Activated CD4-positive, alpha-beta T cell treated with anti-CD3 and anti-CD28 coated beads, Interleukin-2, amount 50 U/mL, for 4 hours (primary cell): ENCODE measurements around the gene TXNDC11.

Experiments used
- DNase-seq, 2 experiments: peaks; one replicate each; pipeline ENCODE4 v3.0.0-alpha.2; 2020

The TXNDC11 gene

DNA sequence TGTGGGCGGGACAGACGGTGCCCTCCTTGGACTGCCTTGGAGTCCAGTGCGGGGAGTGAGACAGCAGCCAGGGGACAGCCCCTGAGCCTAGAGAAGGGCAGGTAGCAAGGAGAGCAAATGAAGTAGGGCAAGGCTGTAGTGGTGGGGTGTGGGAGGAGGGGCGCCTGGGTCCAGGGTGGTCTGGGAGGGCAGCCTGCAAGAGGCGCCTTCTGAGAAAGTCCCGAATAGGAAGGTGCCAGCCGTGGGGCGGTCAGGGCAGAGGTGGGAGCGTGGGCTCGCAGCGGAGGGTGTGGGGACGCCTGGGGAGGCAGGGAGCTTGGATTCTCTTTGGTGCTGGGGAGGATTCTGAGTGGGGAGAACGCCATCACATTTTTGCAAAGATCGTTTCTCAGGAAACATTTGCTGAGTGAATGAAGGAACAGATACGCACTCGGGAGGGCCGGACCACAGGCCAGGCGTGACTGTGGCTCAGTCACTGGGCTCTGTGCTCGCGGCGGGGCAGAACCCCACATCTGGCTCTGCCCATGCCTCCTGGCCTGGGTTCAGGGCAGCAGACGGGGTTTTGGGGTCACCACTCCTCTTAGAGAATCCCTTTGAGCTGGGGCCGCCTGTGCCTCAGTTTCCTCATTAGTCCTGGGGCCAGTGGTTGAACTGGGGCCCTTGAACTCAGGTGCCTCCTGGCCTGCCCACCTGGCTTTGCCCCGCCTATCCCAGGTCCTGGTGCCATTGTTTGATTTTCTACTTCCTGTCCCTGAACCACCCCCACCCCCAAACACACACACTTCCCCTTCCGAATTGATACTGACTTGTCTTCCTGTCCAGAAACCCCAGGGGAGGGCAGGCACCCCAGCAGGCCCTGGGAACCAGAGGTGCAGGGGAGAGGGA lies 70.2 kb downstream of the TXNDC11 start:
- DNase-seq, result no peak

DNA sequence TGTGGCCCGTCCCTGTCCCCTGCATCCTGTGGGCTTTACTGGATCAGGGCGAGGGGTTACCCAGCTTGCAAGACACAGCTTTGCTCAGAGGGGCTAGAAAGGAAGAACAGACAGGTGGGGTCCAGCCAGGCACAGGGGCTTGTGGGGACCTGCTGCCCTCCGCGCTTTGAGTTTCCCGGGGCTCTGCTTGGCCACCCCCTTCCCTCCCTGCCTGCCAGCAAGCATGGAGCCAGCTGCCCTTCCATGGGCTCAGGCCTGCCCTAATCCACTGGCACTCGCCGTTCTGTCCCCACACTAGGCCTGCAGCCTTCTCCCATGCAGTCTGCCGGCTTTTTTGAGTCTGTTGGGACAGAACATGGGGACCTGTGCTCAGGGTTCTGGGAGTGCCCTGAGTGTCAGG lies 71.0 kb downstream of the TXNDC11 start:
- DNase-seq, result no peak

DNA sequence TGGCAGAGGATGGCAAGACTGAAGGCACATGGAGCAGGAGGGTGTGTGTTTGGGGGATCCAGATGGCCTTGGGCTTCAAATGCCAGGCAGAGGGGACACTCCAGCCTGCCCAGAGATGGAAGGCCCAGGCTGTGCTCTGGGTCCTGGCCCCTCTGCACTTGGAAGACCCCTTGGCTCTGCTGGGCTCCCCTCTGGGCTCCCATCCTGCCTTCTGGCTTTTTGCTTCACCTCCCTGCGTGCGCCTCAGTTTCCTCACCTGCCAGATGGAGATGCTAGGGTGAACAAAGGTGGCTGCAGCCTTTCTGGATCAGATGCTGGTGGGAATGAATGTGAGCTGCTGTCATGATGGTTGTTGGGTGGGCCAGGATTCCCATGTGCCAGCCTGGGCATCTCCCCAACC lies 71.4 kb downstream of the TXNDC11 start:
- no peak for DNase-seq

DNA sequence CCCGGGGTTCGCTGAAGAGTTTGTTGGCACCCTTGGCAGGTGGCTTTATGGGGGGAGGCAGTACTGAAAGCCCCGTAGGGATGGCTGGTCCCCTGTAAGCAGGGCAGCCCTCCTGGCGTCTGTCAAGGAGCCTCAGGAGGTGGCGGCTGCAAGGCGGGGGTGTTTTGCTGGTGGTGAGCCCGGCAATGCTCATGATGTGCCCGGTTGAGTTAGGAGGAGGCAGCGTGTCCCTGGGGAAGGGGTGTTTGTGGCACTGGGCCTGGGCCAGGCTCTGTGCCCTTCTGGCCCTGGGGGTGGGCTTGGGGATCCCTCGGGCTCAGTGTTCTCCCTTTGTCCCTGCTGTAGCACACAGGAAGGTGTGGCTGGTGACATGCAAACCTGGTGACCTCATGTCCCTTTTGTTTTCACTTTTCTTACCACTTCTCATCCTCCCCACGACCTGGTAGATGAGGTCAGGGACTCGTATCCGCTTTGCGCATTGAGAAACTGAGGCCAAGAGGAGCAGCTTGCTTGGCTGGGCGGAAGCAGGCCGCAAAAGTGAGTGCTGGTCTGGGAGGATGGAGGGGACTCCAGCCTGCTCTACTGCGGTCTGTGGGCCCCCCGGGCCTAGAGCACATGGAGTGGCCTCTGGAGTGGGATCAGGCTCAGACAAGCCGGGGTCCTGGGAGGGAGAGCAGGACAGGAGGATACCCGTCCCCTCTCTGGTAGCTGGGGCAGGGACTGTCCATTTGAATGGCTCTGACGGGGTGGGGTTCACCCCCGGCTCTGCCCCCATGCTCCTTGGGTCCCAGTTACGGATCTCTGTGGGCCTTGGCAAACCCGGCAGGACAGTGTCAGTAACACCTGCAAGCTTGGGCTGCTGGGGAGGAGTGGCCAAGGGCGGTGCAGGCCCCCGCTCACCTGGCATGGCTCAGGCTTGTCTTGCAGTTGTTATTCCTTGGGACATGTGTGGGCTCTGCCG lies 72.2 kb downstream of the TXNDC11 start:
- DNase-seq, result no peak

DNA sequence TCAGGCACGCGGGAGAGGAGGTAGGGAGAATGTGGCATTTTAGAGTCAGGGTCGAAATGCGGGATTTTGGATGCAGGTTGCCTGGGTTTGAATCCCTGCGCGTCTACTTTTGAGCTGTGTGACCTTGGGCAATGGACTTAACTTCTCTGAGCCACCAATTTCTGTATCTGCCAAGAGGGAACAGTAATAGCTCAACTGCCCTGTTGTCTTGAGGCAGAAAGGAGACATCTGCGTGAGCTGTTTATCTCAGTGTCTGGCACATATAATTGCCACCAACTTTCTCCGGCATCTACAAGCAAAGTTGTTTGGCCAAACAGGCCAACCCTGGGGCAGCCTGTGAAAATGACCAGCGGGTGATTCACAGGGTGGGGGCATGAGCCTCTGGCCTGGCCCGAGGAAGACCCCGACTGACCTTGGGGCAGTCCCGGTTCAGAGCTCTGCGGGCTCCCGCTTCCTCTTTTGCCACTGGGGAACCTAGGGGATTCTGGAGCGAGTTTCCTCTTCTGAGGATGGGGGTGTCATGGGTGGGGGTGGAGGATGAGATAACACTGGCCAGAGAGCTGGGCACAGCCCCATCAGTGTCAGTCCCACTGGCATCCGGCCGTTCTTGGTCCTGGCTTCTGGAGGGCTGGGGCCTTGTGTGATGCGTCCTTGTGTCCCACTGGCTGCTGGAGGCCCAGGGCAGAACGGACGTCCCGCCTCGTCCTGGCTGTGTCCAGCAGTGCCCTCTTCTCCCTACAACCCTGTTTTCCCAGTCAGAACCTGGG lies 73.1 kb downstream of the TXNDC11 start:
- DNase-seq, result no peak

DNA sequence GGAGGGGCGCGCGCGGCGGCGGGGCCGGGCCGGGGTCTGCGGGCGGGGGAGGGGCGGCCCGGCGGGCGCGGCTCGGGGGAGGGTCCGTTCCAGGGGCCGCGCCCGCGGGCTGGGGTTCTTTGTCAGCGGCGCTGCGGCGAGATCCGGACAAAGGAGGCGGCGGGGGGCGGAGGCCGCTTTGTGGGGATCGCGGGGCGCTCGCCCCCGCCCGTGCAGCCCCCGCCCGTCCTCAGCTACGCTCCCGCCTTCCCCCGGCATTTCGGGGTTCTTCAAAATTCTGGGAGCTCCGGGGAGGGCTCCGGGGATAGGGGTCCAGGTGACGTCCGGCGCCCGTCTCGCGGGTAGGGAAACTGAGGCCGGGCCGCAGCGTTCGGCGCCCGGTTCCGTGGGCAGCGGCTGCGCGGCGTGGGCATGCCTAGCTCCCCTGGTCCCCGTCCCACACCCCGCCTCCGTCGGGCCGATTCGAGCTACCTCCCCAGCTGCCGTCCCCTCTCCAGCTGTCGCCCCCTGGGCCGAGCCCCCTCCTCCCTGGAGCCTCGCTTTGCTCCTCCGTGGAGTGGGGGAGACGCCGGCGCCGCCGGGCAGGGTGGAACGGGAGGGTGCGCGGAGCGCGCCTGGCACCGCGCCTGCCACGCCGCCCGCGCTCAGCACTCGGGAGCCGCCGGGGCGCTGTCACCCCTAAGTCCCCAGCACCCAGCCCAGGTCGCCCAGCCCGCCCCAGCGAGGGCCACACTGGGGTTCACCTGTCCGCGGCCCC lies 73.9 kb downstream of the TXNDC11 start:
- DNase-seq, result peak in 1 of 2 experiments; percentile 20

DNA sequence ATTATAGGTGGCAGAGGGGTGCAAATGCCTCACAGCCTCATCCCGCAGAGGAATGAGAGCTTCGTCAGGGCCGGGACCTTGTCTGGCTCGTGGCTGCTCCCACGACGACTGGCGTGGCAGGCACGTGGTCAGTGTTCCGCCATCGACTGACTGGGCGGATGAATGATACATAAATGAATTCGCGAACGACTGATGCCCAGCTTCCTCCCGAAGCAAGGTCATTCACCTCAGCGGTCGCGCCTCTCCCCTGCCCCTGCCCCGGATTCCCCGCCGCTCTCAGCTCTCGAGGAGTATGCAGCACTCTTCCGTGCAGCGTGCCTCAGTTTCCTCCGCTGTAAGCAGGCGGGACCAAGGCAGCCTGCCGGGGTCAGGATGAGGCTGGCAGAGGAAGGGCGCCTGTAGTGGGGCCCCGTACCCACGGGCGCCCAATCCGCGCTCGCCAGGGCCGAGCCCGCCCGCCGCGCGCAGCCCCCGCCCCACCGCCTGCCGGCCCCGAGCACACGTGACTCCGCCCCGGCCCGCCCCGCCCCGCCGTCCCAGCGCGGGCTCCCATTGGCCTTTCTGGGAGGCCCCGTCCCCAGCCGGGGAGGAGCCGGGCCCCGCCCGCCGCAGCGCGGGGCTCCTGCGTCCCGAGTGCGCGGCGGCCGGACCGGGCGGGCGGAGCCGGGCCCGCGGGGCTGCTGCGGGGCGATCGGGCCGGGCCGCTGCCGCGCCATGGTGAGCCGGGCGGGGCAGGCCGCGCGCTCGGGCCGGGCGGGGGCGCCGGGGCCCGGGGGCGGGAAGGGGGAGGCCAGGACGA lies 74.6 kb downstream of the TXNDC11 start, which contains the start of gene SNN:
Gene SNN (plus strand): TSS at position 632 of the 799 bp plus-strand sequence. CDS start 7,605 bp downstream, outside the sequence.
- DNase-seq, result peak; percentile 80 to 81

DNA sequence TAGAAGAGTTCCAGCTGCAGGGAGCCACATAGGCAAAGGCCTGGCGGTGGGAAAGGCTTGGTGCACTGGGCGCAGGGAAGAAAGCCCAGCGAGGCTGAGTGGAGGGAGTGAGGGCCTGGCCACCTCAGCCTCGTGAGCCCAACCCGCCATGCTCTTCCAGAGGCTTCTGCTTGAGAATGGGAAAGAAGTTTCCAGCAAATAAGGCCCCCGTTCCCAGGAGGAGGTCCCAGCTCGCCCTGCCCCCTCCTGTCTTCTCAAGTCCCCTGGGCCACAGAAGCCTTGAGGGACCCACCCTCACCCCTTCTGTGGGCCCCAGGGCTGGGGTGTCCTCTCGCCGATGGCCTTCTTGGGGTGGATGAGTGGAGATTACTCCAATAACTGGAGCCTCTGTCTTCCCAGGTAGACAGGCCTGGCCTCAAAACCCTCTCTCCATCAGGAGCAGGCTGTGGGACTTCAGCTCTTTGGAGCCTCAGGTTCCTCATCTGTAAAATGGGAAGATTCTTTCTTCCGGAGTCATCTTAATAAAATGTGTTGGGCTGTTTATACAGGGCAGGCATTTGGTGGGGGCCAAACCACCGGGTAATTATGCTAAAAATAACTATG lies 75.3 kb downstream of the TXNDC11 start:
- no peak for DNase-seq

DNA sequence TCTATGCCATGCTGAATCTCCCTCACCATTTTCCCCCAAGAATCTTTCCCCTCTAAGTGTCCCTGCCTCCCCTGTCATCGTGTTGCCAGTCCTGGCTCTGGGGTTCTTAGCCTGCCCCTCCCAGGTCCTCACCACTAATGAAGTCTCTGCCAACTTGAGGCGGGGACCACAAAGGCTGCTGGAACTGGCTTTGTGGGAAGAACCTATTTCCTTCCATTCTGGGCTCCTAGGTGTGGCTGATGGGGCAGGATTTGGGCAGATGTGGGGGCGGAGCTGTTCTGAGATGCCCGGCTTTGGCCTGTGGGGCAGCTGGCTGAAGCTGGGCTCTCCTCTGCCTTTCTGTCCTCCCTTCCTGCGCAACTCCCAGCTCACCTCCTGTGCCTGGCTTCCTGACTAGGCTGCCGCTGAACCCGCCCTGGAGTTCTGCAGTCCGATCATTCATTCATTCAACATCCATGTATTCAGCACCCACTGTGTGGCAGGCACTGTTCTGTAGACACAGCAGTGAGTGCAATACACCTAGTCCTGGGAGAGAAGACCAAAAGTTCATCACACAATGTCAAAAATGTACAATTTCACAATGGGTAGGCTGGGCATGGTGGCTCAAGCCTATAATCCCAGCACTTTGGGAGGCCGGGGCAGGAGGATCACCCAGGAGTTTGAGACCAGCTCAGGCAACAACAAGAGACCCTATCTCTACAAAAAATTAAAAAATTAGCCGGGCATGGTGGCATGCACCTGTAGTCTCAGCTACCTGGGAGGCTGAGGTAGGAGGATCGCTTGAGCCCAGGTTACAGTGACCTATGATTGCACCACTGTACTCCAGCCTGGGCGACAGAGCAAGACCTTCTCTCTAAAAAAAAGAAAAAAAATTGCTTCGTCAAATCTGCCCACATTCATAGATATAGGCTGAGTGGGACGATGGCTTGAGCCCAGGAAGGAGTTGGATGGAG lies 76.3 kb downstream of the TXNDC11 start:
- DNase-seq, result no peak

DNA sequence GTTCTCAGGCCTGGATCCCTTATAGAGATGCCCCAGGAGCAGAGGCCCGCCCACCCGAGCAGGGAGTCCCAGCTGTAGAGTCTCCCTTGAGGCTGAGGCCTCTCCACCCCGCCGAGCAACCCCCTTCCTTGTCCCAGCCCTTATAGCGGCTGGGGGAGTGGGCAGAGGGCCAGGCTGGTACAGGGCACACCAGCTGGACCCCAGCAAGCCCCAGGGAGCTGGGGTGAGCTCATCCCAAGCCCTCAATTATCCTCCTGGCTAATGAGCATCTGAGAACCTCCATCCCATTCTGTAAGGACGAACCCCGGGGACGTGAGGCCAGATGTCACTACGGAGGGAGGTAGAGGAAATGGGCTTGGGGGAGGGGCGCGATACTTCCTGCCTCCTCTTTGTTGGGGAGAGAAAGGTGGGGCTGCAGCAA lies 77.6 kb downstream of the TXNDC11 start:
- DNase-seq, result no peak

DNA sequence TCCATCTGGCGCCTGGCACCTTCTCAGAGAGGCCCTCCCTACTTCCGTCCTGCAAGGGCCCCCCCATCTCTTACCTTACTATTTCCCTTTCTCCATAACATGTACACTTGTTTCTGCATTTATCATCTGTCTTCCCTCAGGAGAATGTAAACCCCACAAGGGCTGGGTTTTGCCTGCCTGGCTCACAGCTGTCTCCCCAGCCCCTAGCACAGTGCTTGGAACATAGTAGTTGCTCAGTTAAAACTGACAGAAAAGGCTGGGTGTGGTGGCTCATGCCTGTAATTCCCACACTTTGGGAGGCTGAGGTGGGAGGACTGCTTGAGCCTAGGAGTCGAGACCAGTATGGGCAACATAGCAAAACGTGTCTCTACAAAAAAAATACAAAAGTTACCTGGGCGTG lies 80.1 kb downstream of the TXNDC11 start:
- DNase-seq, result no peak

DNA sequence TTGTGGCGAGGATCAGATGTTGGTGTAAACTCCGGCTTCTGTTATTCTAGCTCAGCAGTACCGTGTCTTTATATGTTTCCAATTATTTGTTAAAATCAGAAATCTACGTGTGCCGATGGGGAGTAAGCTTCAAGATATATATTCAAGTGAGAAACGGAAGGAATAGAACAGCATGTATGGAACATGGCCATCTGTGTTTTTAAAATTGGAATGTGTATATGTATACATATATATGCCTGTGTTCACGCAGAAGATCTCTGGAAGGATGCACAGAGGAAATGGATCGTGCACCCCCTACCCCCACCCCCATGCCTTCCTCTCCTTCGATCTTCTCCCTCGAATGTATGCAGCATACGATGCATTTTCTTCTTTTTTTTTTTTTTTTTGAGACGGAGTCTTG lies 82.1 kb downstream of the TXNDC11 start:
- DNase-seq, result no peak

DNA sequence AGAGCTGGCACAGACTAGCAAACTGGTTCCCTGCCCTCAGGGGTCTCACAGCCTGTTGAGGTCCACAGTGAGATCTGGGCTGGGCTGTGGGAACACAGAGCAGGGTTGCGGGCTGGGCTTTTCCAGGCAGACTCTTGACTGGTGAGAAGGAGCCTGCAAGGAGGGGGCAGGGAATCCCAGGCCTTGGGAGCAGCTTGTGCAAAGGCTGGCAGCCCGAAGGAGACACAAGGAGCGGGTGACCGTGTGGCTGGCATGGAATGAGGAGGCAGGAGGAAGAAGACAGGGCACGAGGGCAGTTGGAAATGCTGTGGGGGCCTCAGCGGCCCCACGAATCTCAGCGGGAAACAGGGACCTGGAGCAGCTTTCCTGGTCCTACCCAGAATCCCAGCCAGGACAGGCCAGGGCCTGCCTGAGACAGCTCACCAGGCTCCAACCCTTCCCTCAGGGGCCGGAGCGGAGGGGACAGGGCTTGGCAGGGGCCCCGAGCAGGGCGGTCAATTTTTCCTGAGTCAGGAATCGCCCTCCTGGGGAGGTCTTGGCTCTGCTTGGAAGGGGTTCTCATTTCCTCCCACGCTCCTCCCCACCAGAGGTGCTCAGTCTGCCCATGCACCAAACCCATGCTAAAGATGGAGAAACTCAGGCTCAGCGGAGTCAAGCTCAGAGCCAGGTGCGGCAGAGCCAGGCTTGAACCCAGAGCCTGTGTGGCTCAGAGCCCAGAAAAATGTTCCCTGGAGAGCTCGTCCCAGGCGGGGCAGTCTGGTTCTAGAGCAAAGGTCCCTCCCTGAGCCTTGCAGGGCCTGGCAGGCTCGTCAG lies 83.6 kb downstream of the TXNDC11 start:
- no peak for DNase-seq

DNA sequence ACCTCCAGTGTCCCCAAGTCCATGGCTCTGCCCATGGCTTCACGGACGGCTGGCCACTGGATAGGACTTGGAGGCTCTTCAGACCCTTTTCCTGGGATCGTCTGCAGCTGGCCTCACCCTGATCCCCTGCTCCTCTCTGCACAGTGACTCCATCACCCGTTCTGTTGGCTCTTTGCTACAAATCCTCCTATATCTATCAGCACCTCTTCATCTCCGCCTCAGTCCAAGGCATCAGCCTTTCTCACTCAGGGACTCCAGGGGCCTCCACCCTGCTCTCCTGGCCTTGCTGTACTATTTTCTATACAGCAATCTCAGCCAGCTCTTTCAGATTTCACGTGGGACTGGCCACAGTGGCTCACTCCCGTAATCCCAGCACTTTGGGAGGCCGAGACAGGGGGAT lies 85.1 kb downstream of the TXNDC11 start:
- no peak for DNase-seq

DNA sequence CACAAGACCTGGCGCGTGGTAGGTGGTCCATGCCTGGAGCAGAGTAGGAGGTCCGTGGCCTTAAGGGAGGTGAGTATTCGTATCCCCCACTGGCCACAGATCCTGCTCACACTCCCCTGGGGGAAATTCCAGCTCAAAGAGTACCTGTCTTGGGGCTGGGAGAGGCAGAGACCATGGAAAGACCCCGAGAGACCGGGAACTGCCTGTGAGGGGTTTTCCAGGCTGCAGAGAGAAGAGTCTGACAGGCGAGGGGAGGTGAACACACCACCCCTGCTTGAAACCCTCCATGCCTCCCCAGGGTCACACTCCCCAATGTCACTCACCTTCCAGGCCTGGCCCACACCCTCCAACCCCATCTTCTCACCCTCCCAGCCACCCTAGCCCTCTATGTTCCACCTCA lies 87.0 kb downstream of the TXNDC11 start:
- no peak for DNase-seq

DNA sequence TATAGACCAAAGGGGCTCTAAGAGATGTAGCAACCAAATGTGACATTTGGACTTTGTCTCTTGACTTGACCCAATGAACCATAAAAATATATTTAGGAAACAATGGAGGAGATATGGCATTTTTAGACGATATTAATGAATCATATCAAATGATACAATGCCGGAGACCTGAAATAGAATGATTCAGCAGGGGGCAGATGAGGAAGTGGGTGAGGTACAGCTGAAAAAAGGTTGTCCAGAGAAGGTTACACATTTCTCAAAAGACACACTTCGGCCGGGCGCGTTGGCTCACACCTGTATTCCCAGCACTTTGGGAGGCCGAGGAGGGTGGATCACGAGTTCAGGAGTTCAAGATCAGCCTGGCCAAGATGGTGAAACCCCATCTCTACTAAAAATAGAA lies 90.9 kb downstream of the TXNDC11 start:
- no peak for DNase-seq

DNA sequence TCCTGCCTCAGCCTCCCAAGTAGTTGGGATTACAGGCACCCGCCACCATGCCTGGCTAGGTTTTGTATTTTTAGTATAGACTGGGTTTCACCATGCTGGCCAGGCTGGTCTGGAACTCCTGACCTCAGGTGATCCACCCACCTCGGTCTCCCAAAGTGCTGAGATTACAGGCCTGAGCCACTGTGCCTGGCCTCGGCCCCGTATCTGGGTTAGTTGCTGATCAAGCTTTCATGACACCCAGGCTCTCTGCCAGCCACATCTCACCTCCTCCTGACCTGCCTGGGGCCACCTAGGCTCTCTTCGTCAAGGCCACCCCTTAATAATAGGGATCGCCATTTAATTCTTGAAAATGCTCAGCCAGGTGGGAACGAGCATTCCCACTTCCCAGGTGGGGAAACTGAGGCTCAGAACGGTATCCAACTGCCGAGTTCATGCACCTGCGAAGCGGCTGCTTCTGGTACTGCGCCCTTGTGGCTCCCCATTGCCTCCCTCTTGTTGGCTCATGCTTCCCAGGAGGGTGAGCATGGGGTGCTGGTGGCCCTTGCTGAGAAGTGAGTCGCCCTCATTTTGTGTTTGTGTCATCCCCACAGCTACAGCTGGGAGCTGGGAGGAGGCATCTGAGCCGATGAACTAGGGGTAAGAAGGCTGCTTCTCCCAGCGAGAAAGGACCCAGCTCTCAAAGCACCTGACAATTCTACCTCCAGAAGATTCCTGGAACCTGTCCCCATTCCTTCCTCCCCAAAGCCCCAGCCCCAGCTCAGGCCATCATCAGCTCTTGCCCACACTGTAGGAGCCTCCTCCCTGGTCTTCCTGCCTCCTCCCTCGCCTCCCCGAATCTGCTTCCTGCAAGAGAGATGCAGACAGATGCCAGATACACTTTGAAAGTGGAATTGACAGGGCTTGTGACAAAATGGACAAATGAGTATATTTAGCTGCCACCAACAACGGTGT lies 91.7 kb downstream of the TXNDC11 start:
- DNase-seq, result no peak
